GM12878 (cell line): ENCODE data around the gene TEX36. TPM values are rescaled to one million over a fixed set of nuclear protein-coding genes. Genes with fewer than 3 reads are reported as not detected.

Source experiments
- ASH2L ChIP-seq: fragments of 300-600, 200-600 bp; sonication (generic); IDR thresholded peaks from 2 replicates; pipeline ENCODE4 v1.6.1; 2017; ENCODE audit warnings: low read depth, mild to moderate bottlenecking, borderline replicate concordance
- ATF7 ChIP-seq: fragments of 450-650 bp; IDR thresholded peaks from 2 replicates; pipeline ENCODE4 v1.6.1; 2016; ENCODE audit warnings: low read depth, mild to moderate bottlenecking
- BCLAF1 ChIP-seq: fragments of 450-650 bp; IDR thresholded peaks from 2 replicates; pipeline ENCODE4 v1.6.1; 2017; ENCODE audit warnings: antibody characterized with exemption, mild to moderate bottlenecking, moderate library complexity
- CHD2 ChIP-seq: IDR thresholded peaks from 2 replicates; pipeline ENCODE4 v1.6.1; 2011; ENCODE audit warnings: low read depth, low read length, improper control_type of control experiment, borderline replicate concordance
- CHD4 ChIP-seq: fragments of 200-600 bp; sonication (generic); IDR thresholded peaks from 2 replicates; pipeline ENCODE4 v1.6.1; 2016; ENCODE audit warnings: mild to moderate bottlenecking
- CREB1 ChIP-seq: IDR thresholded peaks from 2 replicates; pipeline ENCODE4 v1.6.1; 2012; ENCODE audit warnings: low read depth, mild to moderate bottlenecking, inconsistent platforms
- CTCF ChIP-seq, 3 experiments: IDR thresholded peaks in 2 of 3; conservative IDR thresholded peaks in 1 of 3; 2 replicates each; pipeline ENCODE4 v1.5.1; 2011; ENCODE audit warnings: low read depth in 3 of 3, low read length in 3 of 3, mild to moderate bottlenecking in 3 of 3, control low read depth in 2 of 3, moderate library complexity in 2 of 3, inconsistent platforms in 1 of 3, mixed read lengths in 1 of 3; ENCODE audit not compliant: control insufficient read depth in 2 of 3, insufficient read depth in 1 of 3; ENCODE audit errors: extremely low read depth in 1 of 3
- E2F4 ChIP-seq: IDR thresholded peaks from 2 replicates; pipeline ENCODE4 v1.6.1; 2012; ENCODE audit warnings: low read depth, low read length, improper control_type of control experiment
- ETV6 ChIP-seq, 2 experiments: fragments of 450-650 bp in 1 of 2; IDR thresholded peaks in 1 of 2; conservative IDR thresholded peaks in 1 of 2; 2 replicates each; pipeline ENCODE4 v1.6.1; 2014; ENCODE audit warnings: antibody characterized with exemption in 1 of 2, borderline replicate concordance in 1 of 2, low read depth in 1 of 2, mild to moderate bottlenecking in 1 of 2, moderate library complexity in 1 of 2
- FOXK2 ChIP-seq: fragments of 450-650 bp; IDR thresholded peaks from 2 replicates; pipeline ENCODE4 v1.6.1; 2017; ENCODE audit warnings: mild to moderate bottlenecking, moderate library complexity
- GABPA ChIP-seq: IDR thresholded peaks from 2 replicates; pipeline ENCODE4 v1.6.1; 2014; ENCODE audit warnings: antibody characterized with exemption, low read depth, mild to moderate bottlenecking, inconsistent platforms
- IKZF2 ChIP-seq, 2 experiments: fragments of 450-650 bp; IDR thresholded peaks; 2 replicates each; pipeline ENCODE4 v1.6.1; 2017; ENCODE audit warnings: mild to moderate bottlenecking in 2 of 2, moderate library complexity in 2 of 2
- IRF4 ChIP-seq: IDR thresholded peaks from 2 replicates; pipeline ENCODE4 v1.6.1; 2011; ENCODE audit warnings: low read depth, low read length
- KAT2A ChIP-seq: conservative IDR thresholded peaks from 2 replicates; pipeline ENCODE4 v1.6.1; 2011; ENCODE audit warnings: low read depth, low read length; ENCODE audit not compliant: control insufficient read depth
- MTA2 ChIP-seq: fragments of 450-650 bp; IDR thresholded peaks from 2 replicates; pipeline ENCODE4 v1.6.1; 2016; ENCODE audit warnings: low read depth, mild to moderate bottlenecking, moderate library complexity
- MTA3 ChIP-seq: IDR thresholded peaks from 2 replicates; pipeline ENCODE4 v1.6.1; 2012; ENCODE audit warnings: low read length, inconsistent platforms, borderline replicate concordance
- NR2F1 ChIP-seq: fragments of 450-650 bp; conservative IDR thresholded peaks from 2 replicates; pipeline ENCODE4 v1.6.1; 2017; ENCODE audit warnings: mild to moderate bottlenecking
- POLR2A ChIP-seq: IDR thresholded peaks from 2 replicates; pipeline ENCODE4 v1.6.1; 2011; ENCODE audit warnings: low read depth, mild to moderate bottlenecking, low read length
- RAD21 ChIP-seq: IDR thresholded peaks from 2 replicates; pipeline ENCODE4 v1.6.1; 2011; ENCODE audit warnings: mild to moderate bottlenecking, low read depth, low read length, moderate library complexity; ENCODE audit not compliant: insufficient read depth
- SPI1 ChIP-seq: IDR thresholded peaks from 2 replicates; pipeline ENCODE4 v1.6.1; 2011; ENCODE audit warnings: low read depth, mild to moderate bottlenecking, low read length, moderate library complexity, borderline replicate concordance; ENCODE audit not compliant: insufficient read depth
- SUPT20H ChIP-seq: IDR thresholded peaks from 2 replicates; pipeline ENCODE4 v1.6.1; 2011; ENCODE audit warnings: low read depth, mild to moderate bottlenecking, low read length, moderate library complexity, borderline replicate concordance; ENCODE audit not compliant: control insufficient read depth
- TBL1XR1 ChIP-seq: IDR thresholded peaks from 2 replicates; pipeline ENCODE4 v1.6.1; 2012; ENCODE audit warnings: low read depth, low read length, improper control_type of control experiment
- TCF7 ChIP-seq: IDR thresholded peaks from 2 replicates; pipeline ENCODE4 v1.6.1; 2014; ENCODE audit warnings: antibody characterized with exemption, borderline replicate concordance
- ZNF622 ChIP-seq: fragments of 450-650 bp; IDR thresholded peaks from 2 replicates; pipeline ENCODE4 v1.6.1; 2017; ENCODE audit warnings: mild to moderate bottlenecking, inconsistent platforms
- polyA plus RNA-seq, 11 experiments: library from polyadenylated mRNA; depleted of rRNA in 4 of 11; unstranded in 6 of 11; stranded (reverse) in 5 of 11; fragments of >200 nt; fragmentation: Nextera tagmentation in 4 of 11; fragmentation: Illumina TruSeq in 1 of 11; extraction: Ambion mirVana in 4 of 11; extraction: Trizol in 1 of 11; gene quantifications; 1 replicate in 1 of 11; 2 replicates in 10 of 11; pipeline versions ENCODE4 v1.2.1 to v1.2.3, GENCODE V29; 2011 to 2016; ENCODE audit warnings: inconsistent platforms in 2 of 11, missing spikeins in 2 of 11, low read depth in 1 of 11
- total RNA-seq, 4 experiments: library from RNA; depleted of rRNA in 3 of 4; stranded (reverse); fragments of >200 nt in 3 of 4; fragmentation: Illumina TruSeq in 1 of 4; extraction: Trizol in 1 of 4; gene quantifications; 2 replicates each; pipeline versions ENCODE4 v1.2.1 to v1.2.3, GENCODE V29; 2013 to 2021
- TF ChIP-seq, protein P1 (sequence below): fragments of 450-650 bp; IDR thresholded peaks from 2 replicates; pipeline ENCODE4 v1.6.1; 2018; ENCODE audit warnings: borderline replicate concordance, mild to moderate bottlenecking; ENCODE audit not compliant: partially characterized antibody

Gene TEX36
- total and polyA plus RNA-seq, 10 of the 15 experiments (the other 5 are each of a cell fraction or from before 2014, with no cell fraction given), result not detected

DNA sequence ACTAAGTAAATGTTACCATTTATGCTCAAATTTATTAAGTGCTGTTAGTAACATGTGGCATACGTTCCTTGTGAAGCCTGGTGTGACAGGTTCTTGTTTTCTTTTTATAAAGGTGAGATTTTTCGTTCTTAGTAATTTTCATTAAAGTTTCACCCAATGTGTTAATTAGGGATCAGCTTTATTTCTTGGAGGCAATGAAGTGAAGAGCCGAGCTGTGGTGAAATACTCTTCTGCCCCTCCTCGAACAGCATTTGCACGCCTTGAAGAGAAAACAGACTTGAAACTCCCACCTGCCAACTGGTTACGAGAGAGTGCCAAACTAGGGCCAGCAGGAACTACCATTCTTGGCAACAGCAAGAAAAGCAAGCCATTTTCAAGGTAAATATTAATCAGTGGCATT lies 38.1 kb upstream of the TEX36 start (continued):
- TF ChIP-seq, protein P1, sequence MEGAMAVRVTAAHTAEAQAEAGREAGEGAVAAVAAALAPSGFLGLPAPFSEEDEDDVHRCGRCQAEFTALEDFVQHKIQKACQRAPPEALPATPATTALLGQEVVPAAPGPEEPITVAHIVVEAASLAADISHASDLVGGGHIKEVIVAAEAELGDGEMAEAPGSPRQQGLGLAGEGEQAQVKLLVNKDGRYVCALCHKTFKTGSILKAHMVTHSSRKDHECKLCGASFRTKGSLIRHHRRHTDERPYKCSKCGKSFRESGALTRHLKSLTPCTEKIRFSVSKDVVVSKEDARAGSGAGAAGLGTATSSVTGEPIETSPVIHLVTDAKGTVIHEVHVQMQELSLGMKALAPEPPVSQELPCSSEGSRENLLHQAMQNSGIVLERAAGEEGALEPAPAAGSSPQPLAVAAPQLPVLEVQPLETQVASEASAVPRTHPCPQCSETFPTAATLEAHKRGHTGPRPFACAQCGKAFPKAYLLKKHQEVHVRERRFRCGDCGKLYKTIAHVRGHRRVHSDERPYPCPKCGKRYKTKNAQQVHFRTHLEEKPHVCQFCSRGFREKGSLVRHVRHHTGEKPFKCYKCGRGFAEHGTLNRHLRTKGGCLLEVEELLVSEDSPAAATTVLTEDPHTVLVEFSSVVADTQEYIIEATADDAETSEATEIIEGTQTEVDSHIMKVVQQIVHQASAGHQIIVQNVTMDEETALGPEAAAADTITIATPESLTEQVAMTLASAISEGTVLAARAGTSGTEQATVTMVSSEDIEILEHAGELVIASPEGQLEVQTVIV, result no peak
- TF ChIP-seq E2F4 (no peak), CREB1 (no peak), TBL1XR1 (no peak), TCF7 (no peak), ASH2L (no peak), BCLAF1 (no peak), NR2F1 (peak; percentile 53; the same call in 1 of the 2 replicates), ETV6 (conservative IDR thresholded peaks at IDR 0.05 in 1 of 2, IDR thresholded peaks at IDR 0.05 in 1 of 2; ENCODE audit: borderline replicate concordance in 1 of 2, low read depth in 1 of 2) (no peak), CHD2 (peak; percentile 57; the same call in 1 of the 2 replicates), GABPA (no peak), ATF7 (peak; percentile 64; the same call in 1 of the 2 replicates), IRF4 (no peak), ZNF622 (no peak), CTCF (IDR thresholded peaks at IDR 0.05 in 2 of 3, conservative IDR thresholded peaks at IDR 0.05 in 1 of 3; ENCODE audit: control insufficient read depth in 2 of 3, extremely low read depth in 1 of 3, insufficient read depth in 1 of 3, low read depth in 3 of 3, low read length in 3 of 3) (no peak), KAT2A (no peak), FOXK2 (peak; percentile 64), IKZF2 (IDR thresholded peaks at IDR 0.05) (peak; percentile 48 to 58; a peak in 2 of 4 replicates), MTA2 (peak; percentile 99), POLR2A (no peak), RAD21 (no peak), MTA3 (no peak), SUPT20H (no peak), CHD4 (no peak), SPI1 (no peak)
